Adrenal gland (tissue), 5 donors: Measurements from ENCODE around the gene ATP8B1.

Source experiments
- POLR2A ChIP-seq, 2 donors: fragments of 450-650 bp; IDR thresholded peaks; one replicate each; pipeline ENCODE4 v1.6.1; 2017; ENCODE audit warnings: antibody characterized with exemption in 2 of 2, mild to moderate bottlenecking in 2 of 2, moderate library complexity in 1 of 2
- TF ChIP-seq, protein P1 (sequence below), 6 experiments: fragments of 450-650 bp in 4 of 6; fragments of 200-600 bp in 2 of 6; sonication (generic) in 1 of 6; IDR thresholded peaks; 1 replicate in 5 of 6; 2 replicates in 1 of 6; pipeline versions ENCODE4 v1.5.1 to v1.8.0; 2016 to 2021; ENCODE audit warnings: antibody characterized with exemption in 6 of 6, mild to moderate bottlenecking in 2 of 6, moderate library complexity in 1 of 6
- donor health status: DM: no; HTN: no; CAD: no.

DNA sequence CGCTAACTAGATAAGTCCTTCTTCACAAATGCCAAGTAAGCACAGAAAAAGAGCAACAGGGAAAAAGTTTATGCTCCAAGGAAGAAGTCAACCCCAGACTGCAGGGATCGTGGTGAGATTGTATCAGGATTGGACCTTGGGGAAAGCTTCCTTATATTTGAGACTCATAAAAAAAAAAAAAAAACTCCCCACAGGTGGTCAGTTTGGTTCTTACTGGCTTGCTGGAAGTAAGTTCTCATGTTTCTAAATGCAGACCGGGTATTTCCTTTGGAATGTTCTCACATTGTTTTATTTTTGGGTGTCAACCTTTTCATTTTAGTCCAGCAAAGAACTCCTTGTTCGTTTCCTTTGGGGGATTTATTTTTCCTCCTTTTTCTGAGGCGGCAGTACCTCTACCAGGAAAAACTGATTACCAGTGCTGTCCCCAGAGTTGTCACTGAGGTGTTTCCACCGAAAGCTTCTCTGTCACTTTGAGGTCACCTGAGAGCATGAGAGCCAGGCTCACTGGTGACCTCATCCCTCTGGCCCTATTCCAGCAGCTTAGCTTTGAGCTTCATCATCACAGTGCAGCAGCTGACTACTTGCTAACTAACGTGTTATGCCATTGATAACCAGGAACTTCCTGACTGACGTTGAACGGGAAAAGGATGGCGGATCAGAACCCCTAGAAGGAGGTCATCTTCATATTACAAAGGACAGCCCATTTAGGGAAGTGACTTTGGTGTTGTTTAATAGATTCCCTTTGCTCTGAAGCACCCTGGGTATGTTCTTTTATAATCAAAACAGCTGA lies 16.8 kb upstream of the ATP8B1 start:
- TF ChIP-seq, protein P1, sequence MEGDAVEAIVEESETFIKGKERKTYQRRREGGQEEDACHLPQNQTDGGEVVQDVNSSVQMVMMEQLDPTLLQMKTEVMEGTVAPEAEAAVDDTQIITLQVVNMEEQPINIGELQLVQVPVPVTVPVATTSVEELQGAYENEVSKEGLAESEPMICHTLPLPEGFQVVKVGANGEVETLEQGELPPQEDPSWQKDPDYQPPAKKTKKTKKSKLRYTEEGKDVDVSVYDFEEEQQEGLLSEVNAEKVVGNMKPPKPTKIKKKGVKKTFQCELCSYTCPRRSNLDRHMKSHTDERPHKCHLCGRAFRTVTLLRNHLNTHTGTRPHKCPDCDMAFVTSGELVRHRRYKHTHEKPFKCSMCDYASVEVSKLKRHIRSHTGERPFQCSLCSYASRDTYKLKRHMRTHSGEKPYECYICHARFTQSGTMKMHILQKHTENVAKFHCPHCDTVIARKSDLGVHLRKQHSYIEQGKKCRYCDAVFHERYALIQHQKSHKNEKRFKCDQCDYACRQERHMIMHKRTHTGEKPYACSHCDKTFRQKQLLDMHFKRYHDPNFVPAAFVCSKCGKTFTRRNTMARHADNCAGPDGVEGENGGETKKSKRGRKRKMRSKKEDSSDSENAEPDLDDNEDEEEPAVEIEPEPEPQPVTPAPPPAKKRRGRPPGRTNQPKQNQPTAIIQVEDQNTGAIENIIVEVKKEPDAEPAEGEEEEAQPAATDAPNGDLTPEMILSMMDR (IDR thresholded peaks at IDR 0.05): no peak
- no peak for TF ChIP-seq POLR2A (IDR thresholded peaks at IDR 0.05)
